NCI-H748 (cell line): ENCODE measurements around the gene FGF2.
"Not testable (repeated sequence)": the region's sequence is repeated elsewhere in the genome, so short reads cannot be mapped to it uniquely, and the experiment has no call there.

Source experiments
- DNase-seq: peaks from one replicate; lab custom pipeline; 2025; ENCODE audit not compliant: unreplicated experiment; lab: John Stamatoyannopoulos, UW

Gene FGF2

GRCh38 chr4:122812823-122813222, 13.8 kb upstream of the FGF2 start:
- DNase-seq: not testable (repeated sequence)

- DNase-seq: no peak
These were observed 12.2 kb upstream of the FGF2 start for GRCh38 chr4:122814426-122814825.

- no peak for DNase-seq
These were observed 11.4 kb upstream of the FGF2 start for GRCh38 chr4:122815248-122815647.

GRCh38 chr4:122816476-122816875, 10.2 kb upstream of the FGF2 start:
- DNase-seq: no peak

- no peak for DNase-seq
These were observed 6.8 kb upstream of the FGF2 start for GRCh38 chr4:122819708-122820449.

- DNase-seq: no peak
These were observed 5.5 kb upstream of the FGF2 start for GRCh38 chr4:122821092-122821491.

GRCh38 chr4:122822466-122822865, 4.2 kb upstream of the FGF2 start:
- DNase-seq: no peak

GRCh38 chr4:122823476-122823875, 3.2 kb upstream of the FGF2 start:
- DNase-seq: peak; percentile 24

- no peak for DNase-seq
These were observed 2.0 kb upstream of the FGF2 start for GRCh38 chr4:122824616-122825015.

- DNase-seq: no peak
These were observed 528 bp upstream of the FGF2 start for GRCh38 chr4:122826079-122826527.

- peak; percentile 56 for DNase-seq
These were observed 737 bp downstream of the FGF2 start for GRCh38 chr4:122827258-122827878.

- DNase-seq: peak; percentile 48
These were observed 1.4 kb downstream of the FGF2 start for GRCh38 chr4:122827879-122828601.

GRCh38 chr4:122830426-122831095, 3.9 kb downstream of the FGF2 start:
- no peak for DNase-seq

- DNase-seq: peak; percentile 10
These were observed 5.0 kb downstream of the FGF2 start for GRCh38 chr4:122831515-122832196.

- no peak for DNase-seq
These were observed 6.1 kb downstream of the FGF2 start for GRCh38 chr4:122832732-122833131.

- DNase-seq: no peak
These were observed 7.4 kb downstream of the FGF2 start for GRCh38 chr4:122833999-122834398.

GRCh38 chr4:122836941-122837340, 10.3 kb downstream of the FGF2 start:
- DNase-seq: no peak

GRCh38 chr4:122838034-122838433, 11.4 kb downstream of the FGF2 start:
- DNase-seq: no peak

- DNase-seq: no peak
These were observed 15.8 kb downstream of the FGF2 start for GRCh38 chr4:122842392-122842791.

- no peak for DNase-seq
These were observed 16.4 kb downstream of the FGF2 start for GRCh38 chr4:122842984-122843531.

- DNase-seq: not testable (repeated sequence)
These were observed 17.8 kb downstream of the FGF2 start for GRCh38 chr4:122844391-122844790.
